CD1c-positive myeloid dendritic cell (primary cell): ENCODE data around the gene SENP5.
A peak's percentile ranks its signal among the peaks of the same experiment; 100 is the strongest.
"Not testable (repeated sequence)": the region's sequence is repeated elsewhere in the genome, so short reads cannot be mapped to it uniquely, and the experiment has no call there.

Experiments
- DNase-seq: peaks from one replicate; pipeline ENCODE4 v3.0.0-alpha.2; 2016; ENCODE audit errors: extremely low spot score

Gene SENP5

DNA sequence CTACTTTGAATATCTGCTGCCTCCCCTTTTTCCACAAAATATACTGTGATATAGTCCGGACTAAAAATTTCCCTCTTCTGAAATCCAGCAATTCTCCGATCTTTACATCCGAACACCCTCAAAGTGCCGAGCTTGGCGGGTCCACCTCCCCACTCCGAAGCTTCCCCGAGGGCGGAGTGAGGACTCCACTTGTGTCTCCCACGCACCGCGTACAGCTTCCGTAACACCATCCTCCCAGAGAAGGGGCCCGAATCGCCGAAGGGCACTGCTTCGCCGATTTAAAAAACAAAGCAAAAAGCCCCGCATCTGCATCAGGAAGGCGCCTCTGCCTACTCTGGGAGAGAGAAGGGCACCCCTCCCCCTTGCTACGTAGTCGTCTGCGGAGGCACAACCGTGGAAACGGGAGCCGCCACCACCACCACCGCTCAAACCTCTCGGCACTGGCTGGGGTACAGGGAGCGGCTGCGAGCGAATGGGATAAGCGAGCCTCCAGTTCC lies 74.1 kb downstream of the SENP5 start:
- DNase-seq = peak; percentile 83

- DNase-seq = peak; percentile 100
Measured at GRCh38 chr3:196942226-196942914, 74.7 kb downstream of the SENP5 start, which contains the start of gene NCBP2. Gene NCBP2, minus strand, starts transcription at chr3:196942528. Its CDS starts 25 bp downstream, at chr3:196942503.

GRCh38 chr3:196942915-196943277 lies 75.2 kb downstream of the SENP5 start:
- DNase-seq = peak; percentile 51

GRCh38 chr3:196944037-196944790 lies 76.5 kb downstream of the SENP5 start:
- not testable (repeated sequence) for DNase-seq

GRCh38 chr3:196947136-196947859 lies 79.6 kb downstream of the SENP5 start:
- DNase-seq = peak; percentile 16

- DNase-seq = no peak
Measured at GRCh38 chr3:196947860-196948441, 80.2 kb downstream of the SENP5 start.

GRCh38 chr3:196948442-196949284 lies 80.9 kb downstream of the SENP5 start:
- no peak for DNase-seq

GRCh38 chr3:196949285-196949619 lies 81.5 kb downstream of the SENP5 start:
- DNase-seq = no peak

- no peak for DNase-seq
Measured at GRCh38 chr3:196949750-196950149, 82.0 kb downstream of the SENP5 start.

GRCh38 chr3:196951371-196951770 lies 83.7 kb downstream of the SENP5 start:
- DNase-seq = no peak

- DNase-seq = no peak
Measured at GRCh38 chr3:196954832-196955231, 87.1 kb downstream of the SENP5 start.

DNA sequence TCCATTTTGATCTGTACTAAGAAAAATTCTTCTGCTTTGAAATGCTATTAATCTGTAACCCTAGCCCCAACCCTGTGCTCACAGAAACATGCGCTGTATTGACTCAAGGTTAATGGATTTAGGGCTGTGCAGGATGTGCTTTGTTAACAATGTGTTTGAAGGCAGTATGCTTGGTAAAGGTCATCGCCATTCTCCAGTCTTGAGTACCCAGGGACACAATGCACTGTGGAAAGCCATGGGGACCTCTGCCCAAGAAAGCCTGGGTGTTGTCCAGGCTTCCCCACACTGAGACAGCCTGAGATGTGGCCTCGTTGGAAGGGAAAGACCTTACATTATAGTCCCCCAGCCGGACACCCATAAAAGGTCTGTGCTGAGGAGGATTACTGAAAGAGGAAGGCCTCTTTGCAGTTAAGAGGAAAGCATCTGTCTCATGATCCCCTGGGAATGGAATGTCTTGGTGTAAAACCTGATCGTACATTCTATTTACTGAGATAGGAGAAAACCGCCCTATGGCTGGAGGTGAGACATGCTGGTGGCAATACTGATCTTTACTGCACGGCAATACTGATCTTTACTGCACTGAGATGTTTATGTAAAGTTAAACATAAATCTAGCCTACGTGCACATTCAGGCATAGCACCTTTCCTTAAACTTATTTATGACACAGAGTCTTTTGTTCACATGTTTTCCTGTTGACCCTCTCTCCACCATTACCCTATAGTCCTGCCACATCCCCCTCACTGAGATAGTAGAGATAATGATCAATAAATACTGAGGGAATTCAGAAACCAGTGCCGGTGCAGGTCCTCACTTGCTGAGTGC lies 94.6 kb downstream of the SENP5 start:
- no peak for DNase-seq

GRCh38 chr3:196962930-196963630 lies 95.4 kb downstream of the SENP5 start:
- DNase-seq = no peak

DNA sequence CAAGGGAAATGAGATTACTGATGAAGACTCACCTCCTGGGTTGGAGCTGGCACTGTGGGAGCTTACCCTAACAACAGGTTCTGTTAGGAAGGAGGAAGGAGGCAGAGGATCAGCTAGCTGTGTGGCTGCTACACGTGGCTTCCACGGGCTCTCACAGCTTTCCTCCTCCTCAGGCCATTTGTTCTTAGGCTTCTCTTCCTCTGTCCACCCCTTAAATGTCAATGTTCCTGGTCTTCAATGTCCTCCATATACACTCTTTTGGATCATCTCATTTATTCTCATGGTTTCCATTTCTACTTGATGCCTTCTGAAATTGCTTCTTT lies 95.9 kb downstream of the SENP5 start:
- no peak for DNase-seq

DNA sequence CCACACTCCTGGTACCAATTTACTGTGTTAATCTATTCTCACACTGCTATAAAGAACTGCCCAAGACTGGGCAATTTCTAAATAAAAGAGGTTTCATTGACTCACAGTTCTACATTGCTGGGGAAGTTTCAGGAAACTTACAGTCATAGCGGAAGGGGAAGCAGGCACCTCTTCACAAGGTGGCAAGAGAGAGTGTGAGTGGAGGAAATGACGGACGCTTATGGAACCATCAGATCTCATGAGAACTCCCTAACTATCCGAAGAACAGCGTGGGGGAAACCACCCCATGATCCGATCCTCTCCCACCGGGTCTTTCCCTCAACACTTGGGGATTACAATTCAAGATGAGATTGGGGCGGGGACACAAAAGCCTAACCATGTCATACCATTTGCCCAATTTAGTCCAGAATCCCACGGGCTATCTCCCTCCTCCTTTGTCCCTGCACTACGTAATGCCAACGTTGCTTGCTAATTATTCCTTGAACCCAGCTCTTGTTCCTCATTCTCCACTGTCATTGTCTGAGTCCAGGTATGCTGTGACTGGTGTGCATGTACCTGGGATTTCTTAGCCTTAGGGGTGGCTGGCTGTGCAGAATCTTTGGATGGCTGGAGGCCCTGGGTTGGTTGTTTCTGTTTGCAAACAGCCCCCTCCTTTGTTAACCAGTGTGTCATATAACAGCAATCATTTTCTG lies 97.5 kb downstream of the SENP5 start:
- no peak for DNase-seq

GRCh38 chr3:196965804-196966173 lies 98.1 kb downstream of the SENP5 start:
- no peak for DNase-seq

- DNase-seq = no peak
Measured at GRCh38 chr3:196966526-196967401, 99.0 kb downstream of the SENP5 start.
